D721Med (cell line): ENCODE measurements around the gene RAB1B.
"Not testable (repeated sequence)": the region's sequence is repeated elsewhere in the genome, so short reads cannot be mapped to it uniquely, and the experiment has no call there.

Source experiments
- DNase-seq: peaks from one replicate; pipeline ENCODE4 v3.0.0; 2011; ENCODE audit warnings: low spot score; ENCODE audit not compliant: insufficient read length
- FAIRE-seq: peaks from 2 replicates; lab custom pipeline; 2011; peaks lifted over from hg19 to GRCh38; lab: Jason Lieb, UNC
- CTCF ChIP-seq: IDR thresholded peaks from 2 replicates; pipeline ENCODE4 v1.5.1; 2012; ENCODE audit warnings: mild to moderate bottlenecking, control low read depth; ENCODE audit not compliant: insufficient read depth; ENCODE audit errors: missing control alignments

Gene RAB1B

DNA sequence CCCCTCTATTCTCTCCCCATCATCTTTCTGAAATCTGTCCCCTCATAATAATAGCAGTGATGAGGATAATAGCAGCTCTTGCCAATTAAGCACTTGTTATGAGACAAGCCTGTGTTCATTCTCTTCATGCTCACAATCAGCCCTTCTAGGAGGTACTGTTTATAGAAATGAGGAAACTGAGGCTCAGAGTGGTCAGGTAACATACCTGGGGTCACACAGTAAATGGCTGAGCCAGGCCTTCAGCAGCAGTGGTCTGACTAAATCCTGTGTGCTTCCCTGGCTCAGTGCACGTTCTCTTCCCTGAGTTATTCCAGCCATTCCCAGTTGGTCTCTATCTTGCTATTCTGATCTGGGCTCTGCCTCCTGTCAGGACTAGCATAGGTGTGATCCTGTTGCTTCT lies 5.8 kb downstream of the RAB1B start:
- FAIRE-seq = no peak
- TF ChIP-seq CTCF = no peak
- no peak for DNase-seq

- TF ChIP-seq CTCF = no peak
- DNase-seq (no peak), FAIRE-seq (no peak)
These were observed 7.0 kb downstream of the RAB1B start for GRCh38 chr11:66275396-66275795.

DNA sequence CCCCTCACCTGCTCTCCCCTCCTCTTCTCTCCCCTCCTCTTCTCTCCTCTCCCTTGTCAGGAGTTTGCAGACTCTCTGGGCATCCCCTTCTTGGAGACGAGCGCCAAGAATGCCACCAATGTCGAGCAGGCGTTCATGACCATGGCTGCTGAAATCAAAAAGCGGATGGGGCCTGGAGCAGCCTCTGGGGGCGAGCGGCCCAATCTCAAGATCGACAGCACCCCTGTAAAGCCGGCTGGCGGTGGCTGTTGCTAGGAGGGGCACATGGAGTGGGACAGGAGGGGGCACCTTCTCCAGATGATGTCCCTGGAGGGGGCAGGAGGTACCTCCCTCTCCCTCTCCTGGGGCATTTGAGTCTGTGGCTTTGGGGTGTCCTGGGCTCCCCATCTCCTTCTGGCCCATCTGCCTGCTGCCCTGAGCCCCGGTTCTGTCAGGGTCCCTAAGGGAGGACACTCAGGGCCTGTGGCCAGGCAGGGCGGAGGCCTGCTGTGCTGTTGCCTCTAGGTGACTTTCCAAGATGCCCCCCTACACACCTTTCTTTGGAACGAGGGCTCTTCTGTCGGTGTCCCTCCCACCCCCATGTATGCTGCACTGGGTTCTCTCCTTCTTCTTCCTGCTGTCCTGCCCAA lies 7.7 kb downstream of the RAB1B start:
- no peak for TF ChIP-seq CTCF
- DNase-seq = no peak
- no peak for FAIRE-seq

GRCh38 chr11:66276619-66277018 lies 8.2 kb downstream of the RAB1B start:
- FAIRE-seq, DNase-seq: not testable (repeated sequence)

GRCh38 chr11:66277064-66277463 lies 8.6 kb downstream of the RAB1B start:
- FAIRE-seq, DNase-seq: not testable (repeated sequence)

DNA sequence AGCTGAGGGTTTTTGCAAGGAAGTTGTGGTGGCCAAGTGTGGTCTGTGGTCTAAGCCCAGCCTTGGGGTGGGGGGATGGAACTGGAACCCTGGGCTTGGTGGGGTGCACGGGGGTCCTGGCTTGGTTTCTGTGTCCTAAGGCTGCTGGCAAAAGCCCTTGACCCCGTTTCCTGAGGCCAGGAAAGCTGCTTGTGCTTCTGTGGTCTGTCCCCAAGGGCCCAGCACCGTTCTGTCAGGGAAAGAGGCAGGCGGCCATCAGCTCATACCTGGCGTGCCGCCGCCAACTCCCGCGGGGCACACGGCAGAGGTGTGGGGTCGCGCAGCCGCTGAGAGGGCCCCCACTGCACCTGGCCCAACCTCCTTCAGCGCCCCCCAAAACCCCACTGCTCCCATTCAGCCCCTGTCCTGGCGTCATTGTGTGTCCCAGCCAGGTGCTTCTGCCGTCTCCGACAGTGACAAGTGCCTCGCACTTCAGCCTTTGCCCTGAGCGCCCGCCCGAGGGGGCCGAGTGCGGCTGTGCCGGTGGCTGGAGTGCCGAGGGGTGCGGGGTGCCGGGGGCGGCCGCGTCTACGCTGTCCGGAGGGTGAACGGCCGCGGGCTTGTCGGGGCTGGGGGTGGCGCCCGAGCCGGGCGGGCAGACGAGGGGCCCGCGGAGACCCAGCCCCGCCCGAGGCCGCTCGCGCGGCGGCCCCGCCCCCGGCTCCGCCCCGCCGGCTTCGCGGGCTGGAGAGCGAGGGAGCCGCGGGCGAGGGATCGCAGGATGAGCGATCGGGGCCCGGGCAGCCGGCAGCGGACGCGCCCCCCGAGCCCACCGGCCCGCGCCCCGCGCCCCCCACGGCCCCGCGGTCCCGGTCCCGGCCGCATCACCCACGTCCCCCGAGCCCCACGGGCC lies 9.3 kb downstream of the RAB1B start, which contains the start of gene CNIH2:
Gene CNIH2 (plus strand): TSS at position 705 of the 892 bp plus-strand sequence. CDS start 282 bp downstream, outside the sequence.
- no peak for TF ChIP-seq CTCF
- FAIRE-seq (no peak), DNase-seq (peak; percentile 77)

DNA sequence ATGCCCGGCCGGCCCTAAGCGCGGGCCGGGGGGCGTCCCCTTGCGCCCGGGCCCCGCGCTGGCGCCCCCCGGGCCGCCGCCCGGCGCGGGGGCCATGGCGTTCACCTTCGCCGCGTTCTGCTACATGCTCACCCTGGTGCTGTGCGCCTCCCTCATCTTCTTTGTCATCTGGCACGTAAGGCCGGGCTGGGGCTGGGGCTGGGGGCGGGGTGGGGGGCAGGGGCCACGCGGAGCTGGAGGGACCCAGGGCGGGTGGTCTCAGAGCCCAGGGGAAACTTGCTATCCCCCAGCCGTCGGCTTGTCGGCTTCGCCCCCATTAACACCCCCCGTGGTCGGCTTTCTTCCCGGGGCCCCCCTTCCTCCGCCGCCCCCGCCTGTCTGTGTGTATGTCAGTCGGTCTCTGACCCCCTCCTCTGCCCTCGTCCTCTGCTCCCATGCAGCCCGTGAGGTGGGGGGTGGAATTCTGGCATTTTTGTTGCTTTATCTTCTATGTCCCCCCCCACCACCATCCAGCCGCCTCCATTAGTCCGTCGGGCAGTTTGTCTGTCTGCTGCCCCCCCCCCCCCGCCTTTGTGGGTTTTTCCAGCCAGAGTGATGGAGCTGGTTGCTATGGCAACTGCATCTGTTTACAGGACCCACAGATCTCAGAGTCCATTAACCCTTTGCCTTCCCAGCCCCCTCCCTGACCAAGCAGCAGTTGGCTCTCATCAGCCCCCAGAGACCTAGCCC lies 10.1 kb downstream of the RAB1B start:
- TF ChIP-seq CTCF = no peak
- DNase-seq (no peak), FAIRE-seq (no peak)
